Measurements from ENCODE around the gene ZNF397.

GRCh38 chr18:35278969-35279368 lies 38.1 kb downstream of the ZNF397 start:
- TF ChIP-seq CTCF (IDR thresholded peaks at IDR 0.05) (no peak), POLR2A (IDR thresholded peaks at IDR 0.05) (no peak)

Data from Peyer's patch (tissue), 4 donors.